Upper lobe of right lung (tissue), 1 donor: Measurements from ENCODE around the gene DENND1B. TPM values are rescaled to one million over a fixed set of nuclear protein-coding genes. Genes with fewer than 3 reads are reported as not detected.

Experiments used
- ATAC-seq: fragments of 200-7000 bp; cut with Tn5 transposase; one replicate; pipeline ENCODE4 v1.9.1; 2020; ENCODE audit warnings: mild to moderate bottlenecking, moderate library complexity
- DNase-seq: peaks from one replicate; pipeline ENCODE4 v3.0.0-alpha.2; 2020
- H3K27ac ChIP-seq: fragments of 200-600 bp; one replicate; pipeline ENCODE4 v1.8.0; 2022
- H3K27me3 ChIP-seq: fragments of 200-600 bp; one replicate; pipeline ENCODE4 v1.8.0; 2022; ENCODE audit warnings: mild to moderate bottlenecking
- H3K36me3 ChIP-seq: fragments of 200-600 bp; one replicate; pipeline ENCODE4 v1.8.0; 2022
- H3K4me1 ChIP-seq: fragments of 200-600 bp; one replicate; pipeline ENCODE4 v1.8.0; 2022
- H3K4me3 ChIP-seq: fragments of 200-600 bp; one replicate; pipeline ENCODE4 v1.8.0; 2022; ENCODE audit warnings: mild to moderate bottlenecking
- H3K9me3 ChIP-seq: fragments of 200-600 bp; one replicate; pipeline ENCODE4 v1.8.0; 2022
- intact Hi-C: fragments of 100-400 bp; cut with DNase I; formaldehyde crosslinking; loops from one replicate; pipeline ENCODE4 v1.11.0; 2022
- total RNA-seq: library from RNA; stranded (reverse); fragmentation: NEBNext Ultra II Directional; extraction: Animal tissue kit (Norgen Biotek cat#: 25700); gene quantifications from one replicate; pipeline ENCODE4 v1.2.1, GENCODE V29; 2021
- TF ChIP-seq, protein P1 (sequence below): fragments of 200-600 bp; IDR thresholded peaks from one replicate; pipeline ENCODE4 v1.8.0; 2022; ENCODE audit warnings: antibody characterized with exemption
- donor health status: DM: no; HTN: yes; CAD: no; lungs with severe emphysema.

DENND1B gene
- total RNA-seq, 1 donor from 2014 or later, result 20.1 TPM

DNA sequence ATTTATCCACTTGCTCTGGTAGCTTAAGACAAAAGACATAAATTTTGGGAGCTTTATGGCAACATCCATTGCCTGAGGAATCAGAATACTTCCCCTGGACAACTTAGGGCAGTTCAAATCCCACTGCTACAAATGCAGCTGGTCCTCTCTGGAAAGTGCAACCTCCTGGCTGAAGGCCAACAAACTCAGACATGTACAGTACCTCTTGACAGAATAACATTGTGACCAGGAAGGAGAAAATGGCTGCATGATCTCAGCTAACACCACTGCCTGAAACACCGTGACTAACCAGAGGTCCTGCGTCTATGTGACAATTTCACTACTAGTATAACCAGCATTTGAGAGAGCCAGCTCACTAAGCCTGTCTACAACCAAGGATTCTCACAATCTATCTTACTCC is 288.3 kb downstream of the DENND1B start:
- no peaks in the 10 kb centered on the region for H3K4me1 ChIP-seq
- TF ChIP-seq, protein P1, sequence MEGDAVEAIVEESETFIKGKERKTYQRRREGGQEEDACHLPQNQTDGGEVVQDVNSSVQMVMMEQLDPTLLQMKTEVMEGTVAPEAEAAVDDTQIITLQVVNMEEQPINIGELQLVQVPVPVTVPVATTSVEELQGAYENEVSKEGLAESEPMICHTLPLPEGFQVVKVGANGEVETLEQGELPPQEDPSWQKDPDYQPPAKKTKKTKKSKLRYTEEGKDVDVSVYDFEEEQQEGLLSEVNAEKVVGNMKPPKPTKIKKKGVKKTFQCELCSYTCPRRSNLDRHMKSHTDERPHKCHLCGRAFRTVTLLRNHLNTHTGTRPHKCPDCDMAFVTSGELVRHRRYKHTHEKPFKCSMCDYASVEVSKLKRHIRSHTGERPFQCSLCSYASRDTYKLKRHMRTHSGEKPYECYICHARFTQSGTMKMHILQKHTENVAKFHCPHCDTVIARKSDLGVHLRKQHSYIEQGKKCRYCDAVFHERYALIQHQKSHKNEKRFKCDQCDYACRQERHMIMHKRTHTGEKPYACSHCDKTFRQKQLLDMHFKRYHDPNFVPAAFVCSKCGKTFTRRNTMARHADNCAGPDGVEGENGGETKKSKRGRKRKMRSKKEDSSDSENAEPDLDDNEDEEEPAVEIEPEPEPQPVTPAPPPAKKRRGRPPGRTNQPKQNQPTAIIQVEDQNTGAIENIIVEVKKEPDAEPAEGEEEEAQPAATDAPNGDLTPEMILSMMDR, result no peak
- no peak for DNase-seq
- H3K27ac ChIP-seq, result no peak overlapping the region
- peak; percentile 64 for ATAC-seq
- H3K9me3 ChIP-seq, result no peaks in the 10 kb centered on the region
- H3K4me3 ChIP-seq, result no peak overlapping the region
- H3K27me3 ChIP-seq, result no peaks in the 10 kb centered on the region
- intact Hi-C loops, result no loop called here
- H3K36me3 ChIP-seq, result no peaks in the 10 kb centered on the region

DNA sequence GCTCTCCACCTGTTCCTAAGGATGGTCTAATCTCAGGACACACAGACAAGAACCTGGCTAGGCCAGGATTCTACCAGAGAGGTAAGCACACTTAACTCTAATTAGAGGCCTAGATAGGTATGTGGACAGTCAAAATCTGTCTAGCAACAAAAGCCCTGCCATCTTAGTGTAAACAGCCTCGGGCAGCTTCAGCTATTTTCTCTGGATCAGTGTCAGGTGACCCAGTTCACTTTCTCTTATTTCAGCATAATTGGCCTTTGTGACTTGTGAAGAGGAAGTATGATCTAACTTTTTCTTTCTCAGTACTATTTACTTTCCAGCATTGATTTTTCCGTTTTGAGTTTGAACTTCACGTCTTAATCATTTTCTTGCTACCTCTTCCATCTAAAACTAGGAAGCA is 289.5 kb downstream of the DENND1B start:
- no peak for ATAC-seq
- Histone ChIP-seq H3K36me3 (no peaks in the 10 kb centered on the region), H3K4me3 (no peak overlapping the region), H3K9me3 (no peaks in the 10 kb centered on the region), H3K4me1 (no peaks in the 10 kb centered on the region), H3K27ac (no peak overlapping the region), H3K27me3 (no peaks in the 10 kb centered on the region)
- intact Hi-C loops, result no loop called here
- no peak for DNase-seq
- TF ChIP-seq, protein P1, result no peak

DNA sequence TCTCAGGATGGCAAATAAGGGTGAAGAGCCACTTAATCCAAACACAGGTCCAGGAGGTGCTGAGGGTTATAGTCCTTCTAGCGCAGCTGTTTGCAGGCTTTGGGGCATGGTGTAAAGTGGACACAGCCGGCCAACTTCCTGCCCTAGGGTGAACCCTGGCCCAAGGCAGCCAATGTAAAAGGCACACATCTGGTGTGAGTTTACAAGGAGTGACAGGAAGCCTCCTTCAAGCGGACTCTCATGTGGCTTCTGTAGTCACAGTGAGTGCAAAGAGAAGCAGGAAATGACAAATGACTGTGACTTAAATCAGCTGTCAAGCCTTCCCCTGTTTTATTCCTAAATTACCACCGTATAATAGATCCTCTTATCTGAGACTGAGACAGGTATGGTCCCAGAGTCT is 294.2 kb downstream of the DENND1B start:
- TF ChIP-seq, protein P1, result no peak
- Histone ChIP-seq H3K9me3 (no peaks in the 10 kb centered on the region), H3K36me3 (no peaks in the 10 kb centered on the region), H3K4me3 (no peak overlapping the region), H3K27me3 (no peaks in the 10 kb centered on the region), H3K4me1 (no peaks in the 10 kb centered on the region), H3K27ac (no peak overlapping the region)
- DNase-seq (peak; percentile 37), ATAC-seq (peak; percentile 46)
- intact Hi-C loops, result no loop called here

DNA sequence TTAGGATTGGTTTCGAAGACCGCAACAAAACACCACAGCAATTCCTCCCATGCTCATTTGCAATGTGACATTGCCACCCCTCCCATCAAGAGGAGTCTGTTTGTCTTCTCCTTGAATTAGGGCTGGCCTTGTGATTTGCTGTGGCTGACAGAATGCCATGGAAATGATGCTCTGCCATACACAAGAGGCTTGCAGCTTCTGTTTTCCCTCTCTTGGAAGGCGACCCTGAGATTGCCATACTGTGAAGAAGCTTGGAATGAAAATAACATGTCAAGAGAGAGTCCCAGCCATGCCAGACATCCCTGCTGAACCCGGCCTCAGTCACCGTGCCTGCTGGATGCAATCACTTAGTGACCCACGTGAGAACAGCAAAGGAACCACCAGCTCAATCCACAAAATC is 294.8 kb downstream of the DENND1B start:
- no peaks in the 10 kb centered on the region for H3K4me1 ChIP-seq
- H3K4me3 ChIP-seq, result no peak overlapping the region
- no peaks in the 10 kb centered on the region for H3K27me3 ChIP-seq
- no peaks in the 10 kb centered on the region for H3K9me3 ChIP-seq
- TF ChIP-seq, protein P1, result no peak
- intact Hi-C loops, result no loop called here
- no peaks in the 10 kb centered on the region for H3K36me3 ChIP-seq
- H3K27ac ChIP-seq, result no peak overlapping the region
- ATAC-seq (no peak), DNase-seq (no peak)

DNA sequence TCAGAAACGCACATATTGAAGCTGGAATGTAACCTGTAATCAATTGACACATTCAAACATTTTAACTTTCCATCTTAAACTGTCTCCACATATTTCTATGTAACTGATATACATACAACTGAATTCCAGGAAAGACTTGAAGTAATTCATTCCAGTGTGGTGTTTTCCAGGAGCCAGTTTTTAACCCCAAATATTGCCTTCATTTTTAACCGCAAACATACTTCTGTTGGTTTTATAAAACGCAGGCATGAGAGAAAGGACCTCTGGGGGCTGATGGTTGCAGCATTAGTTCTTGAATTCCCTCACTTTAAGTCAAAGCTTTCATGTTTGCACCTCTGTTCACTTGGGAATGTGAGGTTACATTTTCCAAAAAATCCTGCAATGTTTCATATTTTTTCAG is 303.1 kb downstream of the DENND1B start:
- ATAC-seq (no peak), DNase-seq (no peak)
- no peaks in the 10 kb centered on the region for H3K27me3 ChIP-seq
- H3K9me3 ChIP-seq, result no peaks in the 10 kb centered on the region
- no peak overlapping the region for H3K4me3 ChIP-seq
- no peaks in the 10 kb centered on the region for H3K36me3 ChIP-seq
- intact Hi-C loops, result no loop called here
- no peaks in the 10 kb centered on the region for H3K4me1 ChIP-seq
- no peak overlapping the region for H3K27ac ChIP-seq
- TF ChIP-seq, protein P1, result no peak
